ENCODE measurements around the gene LIME1. TPM values are rescaled to one million over a fixed set of nuclear protein-coding genes. Genes with fewer than 3 reads are reported as not detected.

Gene LIME1
- total RNA-seq, 1 experiment from 2014 or later, result 4.5 TPM

- TF ChIP-seq ZNF532 (CRISPR knock-in tag; IDR thresholded peaks at IDR 0.05; ENCODE audit: borderline replicate concordance) (no peak), ZNF512 (CRISPR knock-in tag; IDR thresholded peaks at IDR 0.05; ENCODE audit: borderline replicate concordance) (no peak), STAT6 (CRISPR knock-in tag; conservative IDR thresholded peaks at IDR 0.05; ENCODE audit: low read depth) (no peak)
Observed at GRCh38 chr20:63743210-63743970, 6.9 kb downstream of the LIME1 start (continued).

- no peak for ATAC-seq
- Mint-ChIP-seq H3K27me3 (ENCODE audit: low read depth) (no peaks in the 10 kb centered on the region), H3K9me3 (no peaks in the 10 kb centered on the region), H3K4me3 (no peak overlapping the region), H3K27ac (no peak overlapping the region), H3K36me3 (0 out of 2 replicates have a peak, but pooled peaks cover 3% of the 10 kb centered on the region), H3K4me1 (no peaks in the 10 kb centered on the region)
- ChIA-PET POLR2A (no interaction called here), CTCF (interaction anchor here (1.3 to 1.8 kb wide), 2 partner anchors 31 to 42 kb away, joined by 3 to 7 read pairs; no protein-coding TSS in a partner anchor)
- no peak for TF ChIP-seq RORB (CRISPR knock-in tag; IDR thresholded peaks at IDR 0.05)
- TF ChIP-seq AR (CRISPR knock-in tag; IDR thresholded peaks at IDR 0.05), result no peak
- TF ChIP-seq SP1 (CRISPR knock-in tag; conservative IDR thresholded peaks at IDR 0.05), result no peak
- TF ChIP-seq JUN (CRISPR knock-in tag; IDR thresholded peaks at IDR 0.05), result no peak
- TF ChIP-seq TP53 (CRISPR knock-in tag; IDR thresholded peaks at IDR 0.05), result no peak
- TF ChIP-seq ZNF423 (CRISPR knock-in tag; IDR thresholded peaks at IDR 0.05), result no peak
- no peak for TF ChIP-seq USF1 (CRISPR knock-in tag; IDR thresholded peaks at IDR 0.05)
- no peak for TF ChIP-seq HMGA2 (CRISPR knock-in tag; IDR thresholded peaks at IDR 0.05)
- TF ChIP-seq TEAD4 (CRISPR knock-in tag; IDR thresholded peaks at IDR 0.05), result no peak
- no peak for DNase-seq (ENCODE audit: low spot score)
Observed at GRCh38 chr20:63744158-63744557, 7.7 kb downstream of the LIME1 start.

All from WTC11 (cell line).